Lung (tissue), 12 donors: ENCODE data around the gene LHX8. TPM values are rescaled to one million over a fixed set of nuclear protein-coding genes. Genes with fewer than 3 reads are reported as not detected.

Source experiments
- ATAC-seq: fragments of 200-7000 bp; cut with Tn5 transposase; one replicate; pipeline ENCODE4 v1.9.1; 2020; ENCODE audit warnings: moderate number of reproducible peaks; ENCODE audit not compliant: insufficient read depth, low FRiP score
- DNase-seq, 3 donors: peaks; one replicate each; pipeline ENCODE4 v3.0.0-alpha.2; 2013 to 2017
- H3K27ac ChIP-seq, 2 donors: one replicate each; pipeline ENCODE4 v1.5.1; 2013; ENCODE audit warnings: mild to moderate bottlenecking in 2 of 2, moderate library complexity in 2 of 2, control low read depth in 1 of 2, inconsistent platforms in 1 of 2, low read depth in 1 of 2, low read length in 1 of 2
- H3K27me3 ChIP-seq, 3 donors: one replicate each; pipeline ENCODE4 v1.5.1; 2013; ENCODE audit warnings: low read length in 2 of 3; ENCODE audit not compliant: control insufficient read depth in 3 of 3, insufficient read depth in 3 of 3
- H3K36me3 ChIP-seq, 4 donors: one replicate each; pipeline ENCODE4 v1.5.1; 2013; ENCODE audit warnings: low read length in 4 of 4, mild to moderate bottlenecking in 1 of 4, moderate library complexity in 1 of 4; ENCODE audit not compliant: control insufficient read depth in 4 of 4, insufficient read depth in 4 of 4
- H3K4me1 ChIP-seq, 5 donors: one replicate each; pipeline ENCODE4 v1.5.1; 2013; ENCODE audit warnings: low read length in 5 of 5, mild to moderate bottlenecking in 2 of 5, moderate library complexity in 1 of 5; ENCODE audit not compliant: control insufficient read depth in 5 of 5, insufficient read depth in 5 of 5
- H3K4me3 ChIP-seq: one replicate; pipeline ENCODE4 v1.5.1; 2013; ENCODE audit warnings: mild to moderate bottlenecking, control low read depth, moderate library complexity
- H3K9ac ChIP-seq, 2 donors: one replicate each; pipeline ENCODE4 v1.5.1; 2013; ENCODE audit warnings: low read length in 2 of 2, control low read depth in 1 of 2; ENCODE audit not compliant: insufficient read depth in 1 of 2
- H3K9me3 ChIP-seq, 4 donors: one replicate each; pipeline ENCODE4 v1.5.1; 2013; ENCODE audit warnings: low read length in 3 of 4, mild to moderate bottlenecking in 1 of 4, moderate library complexity in 1 of 4; ENCODE audit not compliant: control insufficient read depth in 4 of 4, insufficient read depth in 3 of 4
- WGBS, 2 donors: extraction: QIAGEN DNeasy Blood & Tissue Kit; methylation state at CpG; one replicate each; pipeline ENCODE4 v1.1.7; 2013; 5-methylcytosine and 5-hydroxymethylcytosine counted together
- polyA plus RNA-seq, 2 donors: library from polyadenylated mRNA; stranded (reverse); fragments of 200-250 nt; gene quantifications; one replicate each; pipeline ENCODE4 v1.2.1, GENCODE V29; 2013
- total RNA-seq, 2 donors: library from RNA; depleted of rRNA in 1 of 2; stranded (reverse); fragments of >200 nt in 1 of 2; gene quantifications; one replicate each; pipeline ENCODE4 v1.2.1, GENCODE V29; 2014 to 2021
- TF ChIP-seq, protein P1 (sequence below): IDR thresholded peaks from 2 replicates; pipeline ENCODE4 v1.5.1; 2012; ENCODE audit warnings: mild to moderate bottlenecking; ENCODE audit errors: control extremely low read depth, extremely low read depth
- donor health status: control.
- donor health status: control.
- donor health status: Bipolar disorder and iron deficiency.
- donor health status: healthy.
- donor health status: DM: yes; HTN: yes; CAD: no.

The LHX8 gene
- total and polyA plus RNA-seq, 4 donors = not detected

DNA sequence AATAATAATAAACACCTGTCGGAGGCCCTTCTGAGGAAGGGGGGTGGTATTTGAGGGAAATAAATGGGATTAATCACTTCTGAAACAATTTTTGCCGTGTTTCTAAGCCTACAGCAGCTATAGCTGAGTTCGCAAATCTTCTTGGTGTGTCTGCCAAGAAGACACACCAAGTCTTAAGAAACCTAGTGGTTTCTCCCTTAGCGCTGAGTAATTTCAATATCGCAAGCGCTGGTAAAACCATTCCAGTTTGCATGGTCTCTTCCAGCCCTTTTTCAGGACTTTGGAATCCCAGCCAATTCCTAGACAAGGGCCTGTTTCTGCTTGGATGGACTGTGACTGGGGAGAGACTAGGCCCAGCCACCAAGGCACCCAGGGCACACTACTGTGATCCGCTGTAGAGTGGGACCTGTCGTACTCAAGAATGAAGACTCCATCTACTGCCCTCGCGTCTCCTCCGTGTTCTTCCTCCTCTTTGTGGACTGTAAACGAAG lies 7.5 kb upstream of the LHX8 start:
- 12 to 32% methylated on average over 12 of the region's 12 CpGs for WGBS, 2 donors
- Histone ChIP-seq H3K4me1 (peaks cover 0 to 5% (median 0%) of the 10 kb centered on the region in 5 donors), H3K9me3 (peaks cover 0 to 36% (median 0%) of the 10 kb centered on the region in 4 donors), H3K27ac (no peak overlapping the region), H3K4me3 (no peak overlapping the region), H3K27me3 (peaks cover 17 to 88% (median 79%) of the 10 kb centered on the region in 3 donors), H3K36me3 (no peaks in the 10 kb centered on the region), H3K9ac (no peak overlapping the region)
- DNase-seq = no peak
- TF ChIP-seq, protein P1, sequence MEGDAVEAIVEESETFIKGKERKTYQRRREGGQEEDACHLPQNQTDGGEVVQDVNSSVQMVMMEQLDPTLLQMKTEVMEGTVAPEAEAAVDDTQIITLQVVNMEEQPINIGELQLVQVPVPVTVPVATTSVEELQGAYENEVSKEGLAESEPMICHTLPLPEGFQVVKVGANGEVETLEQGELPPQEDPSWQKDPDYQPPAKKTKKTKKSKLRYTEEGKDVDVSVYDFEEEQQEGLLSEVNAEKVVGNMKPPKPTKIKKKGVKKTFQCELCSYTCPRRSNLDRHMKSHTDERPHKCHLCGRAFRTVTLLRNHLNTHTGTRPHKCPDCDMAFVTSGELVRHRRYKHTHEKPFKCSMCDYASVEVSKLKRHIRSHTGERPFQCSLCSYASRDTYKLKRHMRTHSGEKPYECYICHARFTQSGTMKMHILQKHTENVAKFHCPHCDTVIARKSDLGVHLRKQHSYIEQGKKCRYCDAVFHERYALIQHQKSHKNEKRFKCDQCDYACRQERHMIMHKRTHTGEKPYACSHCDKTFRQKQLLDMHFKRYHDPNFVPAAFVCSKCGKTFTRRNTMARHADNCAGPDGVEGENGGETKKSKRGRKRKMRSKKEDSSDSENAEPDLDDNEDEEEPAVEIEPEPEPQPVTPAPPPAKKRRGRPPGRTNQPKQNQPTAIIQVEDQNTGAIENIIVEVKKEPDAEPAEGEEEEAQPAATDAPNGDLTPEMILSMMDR = no peak
- no peak for ATAC-seq

DNA sequence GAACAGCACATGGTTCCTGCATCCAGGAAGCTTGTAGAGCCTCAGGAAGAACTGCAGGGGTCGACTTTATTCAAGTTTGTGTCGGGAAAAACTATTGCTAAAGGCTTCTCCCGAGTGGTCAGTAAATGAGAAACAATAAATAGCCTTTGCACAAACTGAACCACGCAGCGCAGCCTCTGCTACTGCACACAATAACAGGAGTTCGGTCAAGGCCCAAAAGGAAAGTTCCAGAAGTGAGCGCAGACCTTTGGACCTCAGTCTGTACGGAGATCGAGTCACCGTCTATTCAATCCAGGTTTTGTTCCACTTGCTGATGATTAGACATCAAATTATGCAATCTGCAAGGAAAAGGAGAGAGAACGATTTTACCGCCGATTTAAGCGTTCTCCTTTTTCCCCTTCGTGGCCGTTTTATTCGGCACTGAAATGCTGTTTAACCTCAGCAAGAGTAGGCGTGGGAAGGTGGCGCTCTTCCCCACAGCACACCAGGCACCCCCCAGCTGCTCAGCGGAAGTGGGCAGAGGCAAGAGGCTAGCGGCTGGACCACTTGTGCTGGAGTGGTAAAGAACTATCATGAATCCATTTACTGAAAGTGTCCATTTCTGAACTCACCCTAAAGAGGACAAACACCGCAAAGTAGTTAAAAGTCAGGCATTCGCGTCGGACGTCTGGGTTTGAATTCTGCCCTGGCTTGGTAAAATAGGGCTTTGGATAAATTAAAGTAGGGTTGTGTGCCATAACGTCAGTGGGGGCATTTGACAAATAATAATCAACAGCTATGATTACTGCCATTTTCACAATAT lies 6.1 kb upstream of the LHX8 start:
- Histone ChIP-seq H3K27me3 (peaks cover 18 to 97% (median 90%) of the 10 kb centered on the region in 3 donors), H3K4me1 (peaks cover 0 to 5% (median 0%) of the 10 kb centered on the region in 5 donors), H3K9ac (no peak overlapping the region), H3K27ac (no peak overlapping the region), H3K4me3 (no peak overlapping the region), H3K36me3 (no peaks in the 10 kb centered on the region), H3K9me3 (peaks cover 0 to 39% (median 0%) of the 10 kb centered on the region in 4 donors)
- ATAC-seq = no peak
- WGBS, 2 donors = 7 to 10% methylated on average over 27 of the region's 27 CpGs
- TF ChIP-seq, protein P1 = no peak
- no peak for DNase-seq

DNA sequence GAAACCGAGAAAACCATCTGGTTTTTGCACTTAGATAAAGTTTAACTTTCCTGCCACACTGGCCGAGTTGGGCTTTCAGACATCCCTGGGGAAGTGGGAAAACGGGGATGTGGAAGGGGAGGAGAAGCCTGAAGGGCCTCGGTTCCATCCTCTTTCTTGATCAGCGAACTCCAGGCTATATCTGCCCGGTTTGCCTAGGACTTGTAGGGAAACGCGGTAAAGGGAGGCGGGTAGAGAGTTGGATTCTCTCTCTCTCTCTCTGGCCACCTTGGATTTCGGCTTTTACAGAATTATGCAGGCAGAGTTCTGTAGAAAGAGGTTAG lies 4.6 kb upstream of the LHX8 start:
- Histone ChIP-seq H3K9me3 (peaks cover 0 to 36% (median 0%) of the 10 kb centered on the region in 4 donors), H3K36me3 (no peaks in the 10 kb centered on the region), H3K27ac (no peak overlapping the region), H3K27me3 (peaks cover 19 to 99% (median 97%) of the 10 kb centered on the region in 3 donors), H3K4me3 (no peak overlapping the region), H3K4me1 (peaks cover 0 to 5% (median 0%) of the 10 kb centered on the region in 5 donors), H3K9ac (no peak overlapping the region)
- 5% methylated on average over 10 of the region's 10 CpGs for WGBS, 2 donors
- DNase-seq (no peak), ATAC-seq (no peak)
- TF ChIP-seq, protein P1 = no peak
